SK-N-MC (cell line): ENCODE data around the gene MAPK9.

Experiments
- EZH2 ChIP-seq: fragments of 200-600 bp; sonication (generic); IDR thresholded peaks from one replicate; pipeline ENCODE4 v1.6.1; 2017; ENCODE audit warnings: antibody characterized with exemption
- POLR2AphosphoS5 ChIP-seq: IDR thresholded peaks from 2 replicates; pipeline ENCODE4 v1.6.1; 2012; ENCODE audit warnings: mild to moderate bottlenecking, low read depth, low read length, borderline replicate concordance

- TF ChIP-seq EZH2, result no peak
- no peak for TF ChIP-seq POLR2AphosphoS5
Observed at GRCh38 chr5:180335614-180336233, 43.8 kb upstream of the MAPK9 start.
